GM12891 (cell line): ENCODE measurements around the gene MYL5.

Source experiments
- POLR2A ChIP-seq: IDR thresholded peaks from 2 replicates; pipeline ENCODE4 v1.6.1; 2011; ENCODE audit warnings: low read depth, low read length, control low read depth
- POU2F2 ChIP-seq: IDR thresholded peaks from 2 replicates; pipeline ENCODE4 v1.6.1; 2011; ENCODE audit warnings: low read depth, mild to moderate bottlenecking, control low read depth, low read length, moderate library complexity

DNA sequence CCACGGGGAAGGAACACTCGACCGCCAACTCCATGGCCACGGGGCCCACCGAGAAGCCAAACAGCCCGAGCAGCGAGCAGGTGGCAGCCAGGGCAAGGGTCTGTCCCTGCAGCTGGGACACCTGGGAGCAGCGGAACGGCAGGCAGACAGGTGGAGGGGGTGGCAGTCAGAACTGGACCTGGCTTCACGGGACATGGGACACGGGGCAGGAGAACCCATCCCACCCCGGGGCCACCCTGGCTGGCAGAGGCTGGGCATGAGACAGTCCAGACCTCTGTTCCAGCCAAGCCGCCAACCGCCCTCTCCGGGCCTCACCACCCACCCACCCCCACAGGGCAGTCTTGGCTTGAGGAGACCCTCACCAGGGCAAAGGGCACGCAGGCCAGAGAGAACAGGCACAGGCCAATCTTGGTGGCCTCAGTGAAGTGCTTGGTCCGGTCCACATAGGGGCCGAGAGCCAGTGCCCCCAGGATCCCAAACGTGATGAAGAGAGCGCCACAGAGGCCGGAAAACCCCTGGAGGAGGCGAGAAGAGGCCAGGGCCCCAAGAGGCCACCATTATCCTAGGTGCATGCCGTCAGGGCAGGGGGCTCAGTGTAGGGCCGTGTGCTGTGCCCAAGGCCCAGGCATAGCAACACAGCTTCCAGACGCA, 9.0 kb downstream of the MYL5 start:
- no peak for TF ChIP-seq POLR2A
- no peak for TF ChIP-seq POU2F2
